SK-N-SH treated with all-trans-retinoic acid at 6 μM for 48 hours (cell line): ENCODE data around the gene LMF2.

Experiments
- ARNTL ChIP-seq: fragments of 450-650 bp; formaldehyde crosslinking; IDR thresholded peaks from 2 replicates; pipeline ENCODE4 v1.5.0; 2020; ENCODE audit warnings: low read depth, mild to moderate bottlenecking, moderate library complexity, borderline replicate concordance
- GLIS3 ChIP-seq: fragments of 250-450 bp; sonication (Bioruptor Pico); IDR thresholded peaks from 2 replicates; pipeline ENCODE4 v1.5.0; 2020; ENCODE audit warnings: mild to moderate bottlenecking, moderate library complexity
- ZFP3 ChIP-seq: fragments of 250-450 bp; sonication (Bioruptor Pico); IDR thresholded peaks from 2 replicates; pipeline ENCODE4 v1.5.0; 2020; ENCODE audit warnings: mild to moderate bottlenecking, moderate library complexity
- TF ChIP-seq, protein P1 (sequence below): fragments of 250-450 bp; sonication (Bioruptor Pico); IDR thresholded peaks from 2 replicates; pipeline ENCODE4 v1.8.0; 2020; ENCODE audit warnings: mild to moderate bottlenecking, moderate library complexity, borderline replicate concordance

DNA sequence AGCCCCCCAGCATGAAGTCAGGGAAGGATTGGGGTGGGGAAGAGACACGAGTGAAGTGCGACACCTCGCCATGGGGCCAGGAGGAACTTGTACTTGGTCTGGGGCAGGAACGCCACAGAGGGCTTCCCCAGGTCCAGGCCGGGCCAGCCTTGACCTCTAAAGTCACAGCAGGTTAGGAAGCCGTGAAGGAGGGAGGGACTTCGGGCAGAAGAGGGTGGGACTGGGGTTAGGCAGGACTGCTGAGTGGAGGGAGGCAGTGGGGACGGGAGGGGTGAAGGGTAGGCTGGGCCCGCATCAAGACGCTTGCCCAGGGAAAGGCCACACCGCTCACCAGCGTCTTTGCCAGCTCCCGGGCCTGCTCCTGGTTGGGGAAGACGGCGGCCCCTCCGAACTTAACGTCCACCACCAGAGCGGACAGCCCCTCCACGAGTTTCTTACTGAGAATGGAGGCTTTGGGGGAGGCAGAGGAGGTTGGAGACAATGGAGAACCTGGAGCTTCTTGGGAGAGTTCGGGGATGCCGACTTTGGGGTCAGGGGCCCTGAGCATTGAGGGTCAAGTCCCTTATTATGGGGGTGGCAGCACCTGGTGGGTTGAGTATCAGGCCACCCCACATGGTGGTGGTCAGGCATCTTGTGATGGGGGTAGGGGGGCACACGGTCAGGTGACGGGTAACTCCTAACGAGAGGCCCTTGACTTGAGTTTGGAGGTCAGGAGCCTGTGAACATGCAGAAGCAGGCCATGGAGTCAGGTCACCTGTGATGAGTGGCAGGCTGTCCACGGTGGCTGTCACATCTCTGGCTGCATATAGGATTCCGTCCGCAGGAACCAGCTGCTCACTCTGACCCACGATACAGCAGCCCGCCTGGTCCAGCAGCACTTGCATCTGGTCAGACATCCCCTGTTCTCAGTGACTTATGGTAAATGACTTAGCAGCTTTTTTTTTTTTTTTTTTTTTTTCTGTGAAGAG, 19.6 kb upstream of the LMF2 start:
- no peak for TF ChIP-seq ARNTL (CRISPR knock-in tag)
- TF ChIP-seq, protein P1, sequence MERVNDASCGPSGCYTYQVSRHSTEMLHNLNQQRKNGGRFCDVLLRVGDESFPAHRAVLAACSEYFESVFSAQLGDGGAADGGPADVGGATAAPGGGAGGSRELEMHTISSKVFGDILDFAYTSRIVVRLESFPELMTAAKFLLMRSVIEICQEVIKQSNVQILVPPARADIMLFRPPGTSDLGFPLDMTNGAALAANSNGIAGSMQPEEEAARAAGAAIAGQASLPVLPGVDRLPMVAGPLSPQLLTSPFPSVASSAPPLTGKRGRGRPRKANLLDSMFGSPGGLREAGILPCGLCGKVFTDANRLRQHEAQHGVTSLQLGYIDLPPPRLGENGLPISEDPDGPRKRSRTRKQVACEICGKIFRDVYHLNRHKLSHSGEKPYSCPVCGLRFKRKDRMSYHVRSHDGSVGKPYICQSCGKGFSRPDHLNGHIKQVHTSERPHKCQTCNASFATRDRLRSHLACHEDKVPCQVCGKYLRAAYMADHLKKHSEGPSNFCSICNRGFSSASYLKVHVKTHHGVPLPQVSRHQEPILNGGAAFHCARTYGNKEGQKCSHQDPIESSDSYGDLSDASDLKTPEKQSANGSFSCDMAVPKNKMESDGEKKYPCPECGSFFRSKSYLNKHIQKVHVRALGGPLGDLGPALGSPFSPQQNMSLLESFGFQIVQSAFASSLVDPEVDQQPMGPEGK: no peak
- TF ChIP-seq ZFP3: no peak
- no peak for TF ChIP-seq GLIS3 (CRISPR knock-in tag)
